Omental fat pad (tissue), 4 donors: ENCODE data around the gene CHST11. TPM values are rescaled to one million over a fixed set of nuclear protein-coding genes. Genes with fewer than 3 reads are reported as not detected.

ENCODE experiments used
- ATAC-seq: fragments of 150-250 bp; one replicate; pipeline ENCODE4 v1.9.1; 2016; ENCODE audit warnings: mild to moderate bottlenecking, moderate library complexity; ENCODE audit not compliant: low FRiP score
- DNase-seq: peaks from one replicate; pipeline ENCODE4 v3.0.0-alpha.2; 2019; ENCODE audit warnings: low spot score
- total RNA-seq, 4 donors: library from RNA; depleted of rRNA; stranded (reverse); fragments of >200 nt; gene quantifications; one replicate each; pipeline ENCODE4 v1.1.0, GENCODE V29; 2016
- TF ChIP-seq, protein P1 (sequence below), 3 donors: fragments of 450-650 bp; IDR thresholded peaks; one replicate each; pipeline ENCODE4 v1.5.1; 2016 to 2017; ENCODE audit warnings: antibody characterized with exemption in 3 of 3, mild to moderate bottlenecking in 3 of 3, moderate library complexity in 2 of 3

CHST11 gene
- total RNA-seq, 4 donors from 2014 or later, result 12.2 to 58.6 (median 30.1) TPM

- ATAC-seq, result no peak
- TF ChIP-seq, protein P1, sequence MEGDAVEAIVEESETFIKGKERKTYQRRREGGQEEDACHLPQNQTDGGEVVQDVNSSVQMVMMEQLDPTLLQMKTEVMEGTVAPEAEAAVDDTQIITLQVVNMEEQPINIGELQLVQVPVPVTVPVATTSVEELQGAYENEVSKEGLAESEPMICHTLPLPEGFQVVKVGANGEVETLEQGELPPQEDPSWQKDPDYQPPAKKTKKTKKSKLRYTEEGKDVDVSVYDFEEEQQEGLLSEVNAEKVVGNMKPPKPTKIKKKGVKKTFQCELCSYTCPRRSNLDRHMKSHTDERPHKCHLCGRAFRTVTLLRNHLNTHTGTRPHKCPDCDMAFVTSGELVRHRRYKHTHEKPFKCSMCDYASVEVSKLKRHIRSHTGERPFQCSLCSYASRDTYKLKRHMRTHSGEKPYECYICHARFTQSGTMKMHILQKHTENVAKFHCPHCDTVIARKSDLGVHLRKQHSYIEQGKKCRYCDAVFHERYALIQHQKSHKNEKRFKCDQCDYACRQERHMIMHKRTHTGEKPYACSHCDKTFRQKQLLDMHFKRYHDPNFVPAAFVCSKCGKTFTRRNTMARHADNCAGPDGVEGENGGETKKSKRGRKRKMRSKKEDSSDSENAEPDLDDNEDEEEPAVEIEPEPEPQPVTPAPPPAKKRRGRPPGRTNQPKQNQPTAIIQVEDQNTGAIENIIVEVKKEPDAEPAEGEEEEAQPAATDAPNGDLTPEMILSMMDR (IDR thresholded peaks at IDR 0.05), result no peak
- no peak for DNase-seq
These were observed 44.9 kb downstream of the CHST11 start for GRCh38 chr12:104501660-104502059.

- TF ChIP-seq, protein P1 (IDR thresholded peaks at IDR 0.05), result no peak
- DNase-seq (no peak), ATAC-seq (no peak)
These were observed 45.5 kb downstream of the CHST11 start for GRCh38 chr12:104502217-104502616.

DNA sequence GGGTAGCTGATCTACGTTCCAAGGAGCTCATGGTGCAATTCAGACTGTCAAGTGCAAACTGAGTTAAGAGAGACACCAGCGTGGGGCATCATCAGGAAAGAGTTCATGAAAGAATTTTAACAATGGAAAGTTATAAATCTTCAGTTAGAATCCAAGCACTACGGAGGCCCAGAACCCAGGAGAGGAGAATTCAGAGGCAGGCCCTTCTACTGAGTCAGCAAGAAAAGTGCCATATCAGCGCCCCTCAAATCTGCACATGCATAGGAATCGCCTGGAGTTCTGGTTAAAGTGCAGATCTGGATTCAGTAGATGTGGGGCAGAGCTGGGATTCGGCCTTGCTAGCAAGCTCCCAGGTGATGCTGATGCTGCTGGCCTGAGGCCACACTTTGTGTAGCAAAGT lies 45.9 kb downstream of the CHST11 start:
- DNase-seq (no peak), ATAC-seq (no peak)
- TF ChIP-seq, protein P1 (IDR thresholded peaks at IDR 0.05), result no peak

- TF ChIP-seq, protein P1 (IDR thresholded peaks at IDR 0.05), result no peak
- DNase-seq, result no peak
These were observed 46.4 kb downstream of the CHST11 start for GRCh38 chr12:104503191-104503590.

DNA sequence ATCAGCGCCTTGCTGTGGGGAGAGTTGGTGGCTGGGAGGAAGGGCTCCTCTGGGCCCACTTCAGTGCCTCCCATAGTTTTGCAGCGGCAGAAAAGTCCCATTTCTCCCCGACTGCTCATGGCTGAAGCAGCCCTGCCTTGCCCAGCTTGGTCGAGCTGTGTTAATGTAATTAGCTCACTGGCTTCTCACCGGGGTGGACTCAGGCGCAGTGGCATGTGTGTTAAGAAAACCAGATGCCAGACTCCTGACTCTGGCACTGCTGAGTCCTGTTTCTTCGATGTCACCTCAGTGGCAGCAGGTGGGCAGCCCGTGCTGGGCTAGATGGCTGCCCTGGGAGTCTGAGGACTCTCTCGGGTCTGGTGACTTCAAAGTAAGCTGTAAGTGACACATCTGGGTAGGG lies 47.4 kb downstream of the CHST11 start:
- TF ChIP-seq, protein P1 (IDR thresholded peaks at IDR 0.05), result no peak
- no peak for ATAC-seq
- no peak for DNase-seq

More at GRCh38 chr12:104503191-104503590, 46.4 kb downstream of the CHST11 start:
- no peak for ATAC-seq

- TF ChIP-seq, protein P1 (IDR thresholded peaks at IDR 0.05), result no peak
- no peak for ATAC-seq
These were observed 48.5 kb downstream of the CHST11 start for GRCh38 chr12:104505095-104505818.

More at GRCh38 chr12:104505095-104505818, 48.5 kb downstream of the CHST11 start:
- DNase-seq, result no peak
